ENCODE data around the gene CLPSL2.
A peak's percentile ranks its signal among the peaks of the same experiment; 100 is the strongest.
"Not testable (repeated sequence)": the region's sequence is repeated elsewhere in the genome, so short reads cannot be mapped to it uniquely, and the experiment has no call there.

The CLPSL2 gene

GRCh38 chr6:35776364-35777215 lies at the start of gene CLPSL2:
Gene CLPSL2 (plus strand): TSS chr6:35776598. CDS start chr6:35776619, 21 bp downstream.
- DNase-seq = no peak

GRCh38 chr6:35727231-35727934 lies 49.0 kb upstream of the CLPSL2 start:
- no peak for DNase-seq

GRCh38 chr6:35727935-35728682 lies 48.3 kb upstream of the CLPSL2 start:
- no peak for DNase-seq

- DNase-seq = no peak
Observed at GRCh38 chr6:35728683-35729678, 47.4 kb upstream of the CLPSL2 start.

GRCh38 chr6:35729722-35730121 lies 46.7 kb upstream of the CLPSL2 start:
- DNase-seq = no peak

GRCh38 chr6:35730745-35731413 lies 45.5 kb upstream of the CLPSL2 start:
- no peak for DNase-seq

- DNase-seq = no peak
Observed at GRCh38 chr6:35731414-35731735, 45.0 kb upstream of the CLPSL2 start.

GRCh38 chr6:35731736-35732532 lies 44.5 kb upstream of the CLPSL2 start:
- DNase-seq = no peak

- DNase-seq = no peak
Observed at GRCh38 chr6:35733633-35734032, 42.8 kb upstream of the CLPSL2 start.

- not testable (repeated sequence) for DNase-seq
Observed at GRCh38 chr6:35734319-35734718, 42.1 kb upstream of the CLPSL2 start.

- DNase-seq = no peak
Observed at GRCh38 chr6:35735452-35735851, 40.9 kb upstream of the CLPSL2 start.

- DNase-seq = no peak
Observed at GRCh38 chr6:35736253-35736894, 40.0 kb upstream of the CLPSL2 start.

- no peak for DNase-seq
Observed at GRCh38 chr6:35736982-35737412, 39.4 kb upstream of the CLPSL2 start, which contains the start of gene ARMC12. Gene ARMC12 (plus strand): TSS chr6:35737032. CDS start chr6:35737109, 77 bp downstream.

- DNase-seq = peak; percentile 60
Observed at GRCh38 chr6:35737413-35738211, 38.8 kb upstream of the CLPSL2 start.

- no peak for DNase-seq
Observed at GRCh38 chr6:35739645-35740524, 36.5 kb upstream of the CLPSL2 start.

GRCh38 chr6:35742842-35743241 lies 33.6 kb upstream of the CLPSL2 start:
- no peak for DNase-seq

- DNase-seq = no peak
Observed at GRCh38 chr6:35745509-35745908, 30.9 kb upstream of the CLPSL2 start.

GRCh38 chr6:35746516-35746915 lies 29.9 kb upstream of the CLPSL2 start:
- no peak for DNase-seq

All from NCI-H1417 treated with DMSO at 0.1 percent for 48 hours (cell line).